Central memory CD8-positive, alpha-beta T cell (primary cell): ENCODE measurements around the gene SMURF2.

ENCODE experiments used
- ATAC-seq: fragments of 150-1000 bp; cut with Tn5 transposase; replicated peaks from 2 replicates; pipeline ENCODE4 v1.10.0; 2022; ENCODE audit warnings: mild to moderate bottlenecking, moderate FRiP score, moderate number of reproducible peaks; ENCODE audit not compliant: poor library complexity, severe bottlenecking; ENCODE audit errors: extremely low read depth
- DNase-seq, 2 donors: peaks; one replicate each; pipeline ENCODE4 v3.0.0; 2021; ENCODE audit warnings: low spot score in 2 of 2
- H3K27ac Mint-ChIP-seq: one replicate; pipeline ENCODE4 v1.8.0; 2022; ENCODE audit warnings: low read depth, mild to moderate bottlenecking, moderate library complexity, mixed read lengths
- H3K27me3 Mint-ChIP-seq: one replicate; pipeline ENCODE4 v1.8.0; 2022; ENCODE audit warnings: mixed read lengths
- H3K36me3 Mint-ChIP-seq: one replicate; pipeline ENCODE4 v1.8.0; 2022; ENCODE audit warnings: mild to moderate bottlenecking, moderate library complexity, mixed read lengths; ENCODE audit not compliant: insufficient read depth
- H3K4me1 Mint-ChIP-seq: one replicate; pipeline ENCODE4 v1.8.0; 2022; ENCODE audit warnings: mixed read lengths
- H3K4me3 Mint-ChIP-seq: one replicate; pipeline ENCODE4 v1.8.0; 2022; ENCODE audit warnings: mild to moderate bottlenecking, moderate library complexity, mixed read lengths
- H3K9me3 Mint-ChIP-seq: one replicate; pipeline ENCODE4 v1.8.0; 2022; ENCODE audit warnings: mixed read lengths

The SMURF2 gene

DNA sequence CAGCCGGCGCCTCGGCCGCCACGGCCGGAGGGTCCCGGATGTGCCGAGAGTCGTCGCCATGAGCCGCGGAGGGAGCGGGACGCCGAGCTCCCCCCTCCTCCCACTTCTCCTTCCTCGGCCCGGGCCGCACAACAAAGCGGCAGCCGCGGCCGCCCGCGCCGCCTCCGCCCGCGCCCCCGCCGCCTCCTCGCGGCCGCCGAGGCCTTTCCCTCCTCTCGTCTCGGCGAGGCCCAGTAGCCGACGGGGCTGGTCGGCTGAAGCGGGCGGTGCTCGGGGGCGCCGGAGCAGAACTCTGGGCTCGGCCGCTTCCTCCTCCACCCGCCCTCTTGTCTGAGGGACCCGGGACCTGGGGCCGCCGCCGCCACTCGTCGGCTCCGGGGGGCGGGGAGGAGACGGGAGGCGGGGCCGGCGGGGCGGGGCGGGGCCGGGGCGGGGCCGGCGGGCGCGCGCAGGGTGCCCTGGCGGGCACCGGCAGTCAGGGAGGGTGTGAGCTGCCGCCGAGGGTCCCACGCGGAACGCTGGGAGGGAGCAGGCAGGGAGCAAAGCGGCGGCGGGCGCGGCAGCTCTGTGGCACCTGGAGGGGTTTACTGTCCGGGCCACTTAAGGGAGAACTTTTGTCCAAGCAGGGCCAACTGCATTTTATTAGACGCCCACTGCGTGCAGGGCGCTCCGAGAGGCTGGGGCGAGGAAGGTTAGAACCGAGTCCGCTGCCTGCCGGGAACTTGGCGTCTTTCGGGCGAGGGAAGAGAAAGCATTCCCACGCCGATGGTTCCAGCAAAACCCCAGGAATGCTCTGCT lies at the start of gene SMURF2:
Gene SMURF2 (minus strand): TSS at position 332 of the 798 bp plus-strand sequence. CDS start 427 bp downstream, outside the sequence.
- peak within 1 kb of the TSS; percentile 97 for H3K4me3 Mint-ChIP-seq
- peak within 1 kb of the TSS; percentile 95 for H3K27ac Mint-ChIP-seq
- H3K27me3 Mint-ChIP-seq = no peaks in the 10 kb centered on the region
- H3K9me3 Mint-ChIP-seq = no peaks in the 10 kb centered on the region
- H3K4me1 Mint-ChIP-seq = peaks cover 35% of the 10 kb centered on the region
- H3K36me3 Mint-ChIP-seq = peaks cover 16% of the 10 kb centered on the region
- DNase-seq (peak; percentile 56 to 71), ATAC-seq (peak; percentile 82)

GRCh38 chr17:64709481-64709880 lies 47.4 kb upstream of the SMURF2 start:
- peak overlapping the region; percentile 89 for H3K27ac Mint-ChIP-seq
- no peak for ATAC-seq
- H3K36me3 Mint-ChIP-seq = peaks cover 5% of the 10 kb centered on the region
- peak overlapping the region; percentile 43 for H3K4me3 Mint-ChIP-seq
- H3K4me1 Mint-ChIP-seq = peaks cover 70% of the 10 kb centered on the region
- H3K27me3 Mint-ChIP-seq = no peaks in the 10 kb centered on the region
- H3K9me3 Mint-ChIP-seq = no peaks in the 10 kb centered on the region
- DNase-seq = no peak

- no peak for ATAC-seq
- Mint-ChIP-seq H3K27ac (peak overlapping the region; percentile 24), H3K4me3 (no peak overlapping the region), H3K9me3 (no peaks in the 10 kb centered on the region), H3K36me3 (peaks cover 5% of the 10 kb centered on the region), H3K4me1 (peaks cover 47% of the 10 kb centered on the region), H3K27me3 (no peaks in the 10 kb centered on the region)
- no peak for DNase-seq
These were observed 45.0 kb upstream of the SMURF2 start for GRCh38 chr17:64707050-64707591.

GRCh38 chr17:64706224-64707049 lies 44.3 kb upstream of the SMURF2 start:
- Mint-ChIP-seq H3K27me3 (no peaks in the 10 kb centered on the region), H3K4me3 (no peak overlapping the region), H3K9me3 (no peaks in the 10 kb centered on the region), H3K36me3 (peaks cover 5% of the 10 kb centered on the region), H3K27ac (peak overlapping the region; percentile 24), H3K4me1 (peaks cover 42% of the 10 kb centered on the region)
- ATAC-seq (no peak), DNase-seq (no peak)

- Mint-ChIP-seq H3K27ac (no peak overlapping the region), H3K9me3 (no peaks in the 10 kb centered on the region), H3K27me3 (no peaks in the 10 kb centered on the region), H3K4me1 (peaks cover 12% of the 10 kb centered on the region), H3K4me3 (no peak overlapping the region), H3K36me3 (no peaks in the 10 kb centered on the region)
- ATAC-seq (no peak), DNase-seq (no peak)
These were observed 40.7 kb upstream of the SMURF2 start for GRCh38 chr17:64702815-64703214.

DNA sequence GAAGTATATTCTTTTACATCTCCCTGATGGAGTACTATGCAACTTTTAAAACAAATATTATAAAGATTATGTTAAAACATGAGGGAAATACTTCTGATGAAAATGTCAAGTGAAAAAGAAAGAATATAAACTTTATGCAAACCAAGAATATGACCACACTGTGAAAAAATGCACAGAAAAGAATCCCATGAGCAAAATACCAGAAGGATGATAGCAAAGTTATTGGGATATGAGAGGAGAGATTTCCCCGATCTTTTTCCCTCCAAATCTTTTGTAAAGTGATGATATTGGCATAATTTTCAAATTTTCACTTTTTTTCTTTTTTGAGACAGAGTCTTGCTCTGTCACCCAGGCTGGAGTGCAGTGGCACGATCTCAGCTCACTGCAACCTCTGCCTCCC lies 36.6 kb upstream of the SMURF2 start:
- ATAC-seq (no peak), DNase-seq (no peak)
- Mint-ChIP-seq H3K4me3 (no peak overlapping the region), H3K4me1 (peaks cover 4% of the 10 kb centered on the region), H3K9me3 (no peaks in the 10 kb centered on the region), H3K27ac (no peak overlapping the region), H3K27me3 (no peaks in the 10 kb centered on the region), H3K36me3 (no peaks in the 10 kb centered on the region)

GRCh38 chr17:64694207-64694606 lies 32.1 kb upstream of the SMURF2 start:
- Mint-ChIP-seq H3K9me3 (no peaks in the 10 kb centered on the region), H3K4me1 (peaks cover 4% of the 10 kb centered on the region), H3K27me3 (no peaks in the 10 kb centered on the region), H3K4me3 (no peak overlapping the region), H3K27ac (no peak overlapping the region), H3K36me3 (no peaks in the 10 kb centered on the region)
- DNase-seq = no peak
- ATAC-seq = no peak

- H3K27me3 Mint-ChIP-seq = no peaks in the 10 kb centered on the region
- ATAC-seq (no peak), DNase-seq (no peak)
- peaks cover 4% of the 10 kb centered on the region for H3K4me1 Mint-ChIP-seq
- no peaks in the 10 kb centered on the region for H3K9me3 Mint-ChIP-seq
- no peaks in the 10 kb centered on the region for H3K36me3 Mint-ChIP-seq
- no peak overlapping the region for H3K27ac Mint-ChIP-seq
- H3K4me3 Mint-ChIP-seq = no peak overlapping the region
These were observed 30.1 kb upstream of the SMURF2 start for GRCh38 chr17:64692187-64692586.

- Mint-ChIP-seq H3K27ac (no peak overlapping the region), H3K27me3 (no peaks in the 10 kb centered on the region), H3K9me3 (no peaks in the 10 kb centered on the region), H3K4me3 (no peak overlapping the region), H3K4me1 (peaks cover under 1% of the 10 kb centered on the region), H3K36me3 (no peaks in the 10 kb centered on the region)
- DNase-seq (no peak), ATAC-seq (no peak)
These were observed 27.0 kb upstream of the SMURF2 start for GRCh38 chr17:64689106-64689505.

- Mint-ChIP-seq H3K4me3 (no peak overlapping the region), H3K9me3 (no peaks in the 10 kb centered on the region), H3K27me3 (no peaks in the 10 kb centered on the region), H3K36me3 (no peaks in the 10 kb centered on the region), H3K27ac (no peak overlapping the region), H3K4me1 (no peaks in the 10 kb centered on the region)
- DNase-seq = no peak
- no peak for ATAC-seq
These were observed 26.4 kb upstream of the SMURF2 start for GRCh38 chr17:64688481-64688880.

DNA sequence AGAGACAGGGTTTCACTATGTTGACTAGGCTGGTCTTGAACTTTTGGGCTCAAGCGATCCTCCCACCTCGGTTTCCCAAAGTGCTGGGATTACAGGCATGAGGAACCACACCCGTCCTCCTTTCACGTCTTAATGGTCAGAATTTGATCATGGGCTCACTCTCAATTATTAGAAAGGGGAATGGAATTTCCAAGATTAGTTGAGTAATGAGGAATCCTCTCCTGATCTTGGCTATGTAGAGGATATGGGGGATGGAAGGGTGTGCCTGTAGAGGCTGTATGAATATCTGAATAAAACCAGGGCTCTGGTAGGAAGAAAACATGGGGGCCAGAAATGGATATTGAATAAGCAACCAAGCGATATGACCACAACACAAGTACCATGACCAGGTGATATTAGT lies 25.9 kb upstream of the SMURF2 start:
- Mint-ChIP-seq H3K4me1 (no peaks in the 10 kb centered on the region), H3K36me3 (no peaks in the 10 kb centered on the region), H3K27ac (no peak overlapping the region), H3K4me3 (no peak overlapping the region), H3K27me3 (no peaks in the 10 kb centered on the region), H3K9me3 (no peaks in the 10 kb centered on the region)
- no peak for ATAC-seq
- no peak for DNase-seq

- H3K36me3 Mint-ChIP-seq = no peaks in the 10 kb centered on the region
- ATAC-seq = no peak
- H3K4me1 Mint-ChIP-seq = no peaks in the 10 kb centered on the region
- H3K27me3 Mint-ChIP-seq = no peaks in the 10 kb centered on the region
- peak overlapping the region; percentile 61 for H3K27ac Mint-ChIP-seq
- no peak overlapping the region for H3K4me3 Mint-ChIP-seq
- H3K9me3 Mint-ChIP-seq = no peaks in the 10 kb centered on the region
- no peak for DNase-seq
These were observed 25.3 kb upstream of the SMURF2 start for GRCh38 chr17:64687376-64687775.
